Measurements from ENCODE around the gene DAP3.
"Not testable (repeated sequence)": the region's sequence is repeated elsewhere in the genome, so short reads cannot be mapped to it uniquely, and the experiment has no call there.

Gene DAP3

DNA sequence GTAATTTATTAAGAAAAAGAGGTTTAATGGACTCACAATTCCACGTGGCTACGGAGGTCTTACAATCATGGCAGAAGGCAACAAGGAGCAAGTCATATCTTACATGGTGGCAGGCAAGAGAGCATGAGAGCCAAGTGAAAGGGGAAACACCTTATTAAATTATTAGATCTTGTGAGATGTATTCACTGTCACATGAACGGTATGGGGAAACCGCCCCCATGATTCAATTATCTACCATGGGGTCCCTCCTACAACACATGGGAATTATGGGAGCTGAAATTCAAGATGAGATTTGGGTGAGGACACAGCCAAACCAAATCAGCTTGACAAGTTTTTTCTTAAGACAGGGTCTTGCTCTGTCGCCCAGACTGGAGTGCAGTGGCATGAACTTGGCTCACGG is 14.3 kb downstream of the DAP3 start:
- no peak for DNase-seq (ENCODE audit: extremely low read depth, low read depth)
- no peak for TF ChIP-seq CTCF (IDR thresholded peaks at IDR 0.05; ENCODE audit: low read depth, low read length)

GRCh38 chr1:155704414-155704813 is 15.5 kb downstream of the DAP3 start:
- not testable (repeated sequence) for DNase-seq (ENCODE audit: extremely low read depth, low read depth)

- no peak for DNase-seq (ENCODE audit: extremely low read depth, low read depth)
- no peak for TF ChIP-seq CTCF (IDR thresholded peaks at IDR 0.05; ENCODE audit: low read depth, low read length)
Measured at GRCh38 chr1:155706139-155706538, 17.2 kb downstream of the DAP3 start.

- TF ChIP-seq CTCF (IDR thresholded peaks at IDR 0.05; ENCODE audit: low read depth, low read length), result no peak
- no peak for DNase-seq (ENCODE audit: extremely low read depth, low read depth)
Measured at GRCh38 chr1:155709391-155709790, 20.5 kb downstream of the DAP3 start.

DNA sequence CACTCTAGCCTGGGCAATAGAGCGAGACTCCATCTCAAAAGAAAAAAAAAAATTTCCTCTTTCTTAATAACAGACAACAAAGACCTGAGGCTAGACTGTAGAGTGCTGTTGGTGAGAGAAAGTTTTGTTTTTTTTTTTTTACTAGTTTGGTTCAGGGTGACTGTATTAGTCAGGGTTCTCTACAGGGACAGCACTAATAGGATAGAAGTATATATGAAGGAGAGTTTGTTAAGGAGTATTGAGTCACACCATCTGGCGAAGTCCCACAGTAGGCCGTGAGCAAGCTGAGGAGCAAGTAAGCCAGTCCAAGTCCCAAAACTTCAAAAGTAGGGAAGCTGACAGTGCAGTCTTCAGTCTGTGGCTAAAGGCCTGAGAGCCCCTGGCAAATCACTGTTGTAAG is 22.6 kb downstream of the DAP3 start:
- not testable (repeated sequence) for DNase-seq (ENCODE audit: extremely low read depth, low read depth)

GRCh38 chr1:155712636-155713035 is 23.7 kb downstream of the DAP3 start:
- not testable (repeated sequence) for DNase-seq (ENCODE audit: extremely low read depth, low read depth)

DNA sequence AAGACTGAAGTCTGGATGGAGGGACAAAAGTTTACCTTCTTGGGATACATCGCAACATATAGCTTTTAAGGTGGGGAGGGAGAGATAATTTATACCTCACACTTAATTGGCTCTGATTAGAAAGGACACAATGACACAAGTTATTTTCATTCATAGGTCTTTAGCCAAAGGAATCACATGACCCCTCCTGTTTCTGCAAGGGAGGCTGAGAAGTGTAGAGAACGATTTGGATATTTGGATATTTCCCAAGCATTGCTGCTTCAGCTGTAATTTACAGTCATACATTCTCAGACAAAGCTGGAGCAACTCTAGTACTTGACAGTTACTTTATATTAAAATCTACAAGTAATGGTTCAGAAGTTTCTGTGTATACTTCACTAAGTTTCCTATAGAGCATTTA is 24.2 kb downstream of the DAP3 start:
- no peak for DNase-seq (ENCODE audit: extremely low read depth, low read depth)
- TF ChIP-seq CTCF (IDR thresholded peaks at IDR 0.05; ENCODE audit: low read depth, low read length), result no peak

GRCh38 chr1:155715056-155715455 is 26.2 kb downstream of the DAP3 start:
- DNase-seq (ENCODE audit: extremely low read depth, low read depth), result not testable (repeated sequence)

- TF ChIP-seq CTCF (IDR thresholded peaks at IDR 0.05; ENCODE audit: low read depth, low read length), result no peak
- DNase-seq (ENCODE audit: extremely low read depth, low read depth), result no peak
Measured at GRCh38 chr1:155715777-155716176, 26.9 kb downstream of the DAP3 start.

GRCh38 chr1:155717041-155717440 is 28.1 kb downstream of the DAP3 start:
- no peak for TF ChIP-seq CTCF (IDR thresholded peaks at IDR 0.05; ENCODE audit: low read depth, low read length)
- DNase-seq (ENCODE audit: extremely low read depth, low read depth), result no peak

GRCh38 chr1:155718524-155719115 is 29.7 kb downstream of the DAP3 start:
- DNase-seq (ENCODE audit: extremely low read depth, low read depth), result not testable (repeated sequence)
